HL-60 (cell line): ENCODE measurements around the gene HLCS.

ENCODE experiments used
- DNase-seq, 2 experiments: peaks; one replicate each; pipeline ENCODE4 v3.0.0-alpha.2; 2010 to 2020; ENCODE audit warnings: low read depth in 1 of 2, low spot score in 1 of 2
- H3K27ac ChIP-seq: fragments of 250-450 bp; sonication (Bioruptor Pico); replicated peaks from 2 replicates; pipeline ENCODE4 v1.5.1; 2020; ENCODE audit warnings: mild to moderate bottlenecking, moderate library complexity
- H3K27me3 ChIP-seq: fragments of 250-450 bp; sonication (Bioruptor Pico); 2 replicates; pipeline ENCODE4 v1.5.1; 2021; ENCODE audit warnings: mild to moderate bottlenecking, moderate library complexity; ENCODE audit not compliant: insufficient read depth, poor library complexity, severe bottlenecking
- H3K4me3 ChIP-seq: replicated peaks from 2 replicates; pipeline ENCODE4 v1.5.1; 2011; ENCODE audit warnings: mild to moderate bottlenecking, control low read depth, low read length; ENCODE audit not compliant: insufficient read depth
- GABPA ChIP-seq: IDR thresholded peaks from 2 replicates; pipeline ENCODE4 v1.6.1; 2012; ENCODE audit warnings: low read depth
- POLR2AphosphoS5 ChIP-seq: IDR thresholded peaks from 2 replicates; pipeline ENCODE4 v1.6.1; 2012; ENCODE audit warnings: low read depth
- REST ChIP-seq: IDR thresholded peaks from 2 replicates; pipeline ENCODE4 v1.6.1; 2012; ENCODE audit warnings: low read depth; ENCODE audit not compliant: insufficient replicate concordance
- SPI1 ChIP-seq: IDR thresholded peaks from 2 replicates; pipeline ENCODE4 v1.6.1; 2012; ENCODE audit warnings: low read depth, mild to moderate bottlenecking, borderline replicate concordance
- TF ChIP-seq, protein P1 (sequence below): IDR thresholded peaks from one replicate; pipeline ENCODE4 v1.5.1; 2011; ENCODE audit warnings: low read length, control low read depth, inconsistent platforms; ENCODE audit not compliant: insufficient read depth

The HLCS gene

DNA sequence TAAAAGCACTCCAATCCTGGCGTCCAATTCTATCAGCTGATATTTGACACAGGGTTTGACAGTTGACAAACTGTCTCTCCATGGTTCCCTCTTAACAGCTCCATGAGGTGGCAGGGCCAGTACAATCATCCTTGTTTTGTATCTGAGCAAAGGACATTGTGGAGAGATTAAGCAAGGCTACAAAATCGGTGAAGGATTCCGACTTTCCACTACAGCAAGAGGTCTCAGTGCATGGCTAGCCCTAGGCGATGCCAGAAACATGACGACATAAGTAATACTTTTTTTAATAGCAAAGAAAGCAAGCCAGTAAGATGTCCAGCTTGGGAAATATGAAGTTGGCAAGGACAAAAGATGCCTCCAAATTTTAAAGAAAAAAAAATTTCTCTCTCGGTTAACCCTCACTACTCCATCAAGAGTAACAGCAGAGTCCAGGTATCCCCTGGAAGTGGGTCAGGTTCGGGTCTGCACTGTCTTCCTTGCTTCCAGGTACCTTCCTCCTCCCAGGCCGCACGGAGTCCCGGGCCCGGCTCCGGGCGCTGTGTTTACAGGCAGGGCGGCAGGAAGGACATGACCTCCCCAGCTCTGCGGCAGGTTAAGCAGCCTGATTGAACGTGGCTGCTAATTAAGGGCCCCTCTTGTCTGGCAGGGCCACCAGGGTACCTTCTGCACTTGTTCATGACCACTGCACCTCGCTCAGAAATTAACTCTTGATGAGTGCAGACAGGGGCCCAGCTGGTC lies 161.4 kb downstream of the HLCS start:
- no peak for TF ChIP-seq GABPA
- no peak for TF ChIP-seq POLR2AphosphoS5
- TF ChIP-seq SPI1, result no peak
- TF ChIP-seq, protein P1, sequence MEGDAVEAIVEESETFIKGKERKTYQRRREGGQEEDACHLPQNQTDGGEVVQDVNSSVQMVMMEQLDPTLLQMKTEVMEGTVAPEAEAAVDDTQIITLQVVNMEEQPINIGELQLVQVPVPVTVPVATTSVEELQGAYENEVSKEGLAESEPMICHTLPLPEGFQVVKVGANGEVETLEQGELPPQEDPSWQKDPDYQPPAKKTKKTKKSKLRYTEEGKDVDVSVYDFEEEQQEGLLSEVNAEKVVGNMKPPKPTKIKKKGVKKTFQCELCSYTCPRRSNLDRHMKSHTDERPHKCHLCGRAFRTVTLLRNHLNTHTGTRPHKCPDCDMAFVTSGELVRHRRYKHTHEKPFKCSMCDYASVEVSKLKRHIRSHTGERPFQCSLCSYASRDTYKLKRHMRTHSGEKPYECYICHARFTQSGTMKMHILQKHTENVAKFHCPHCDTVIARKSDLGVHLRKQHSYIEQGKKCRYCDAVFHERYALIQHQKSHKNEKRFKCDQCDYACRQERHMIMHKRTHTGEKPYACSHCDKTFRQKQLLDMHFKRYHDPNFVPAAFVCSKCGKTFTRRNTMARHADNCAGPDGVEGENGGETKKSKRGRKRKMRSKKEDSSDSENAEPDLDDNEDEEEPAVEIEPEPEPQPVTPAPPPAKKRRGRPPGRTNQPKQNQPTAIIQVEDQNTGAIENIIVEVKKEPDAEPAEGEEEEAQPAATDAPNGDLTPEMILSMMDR, result no peak
- no peak for TF ChIP-seq REST
- H3K27ac ChIP-seq, result no peak overlapping the region
- DNase-seq, result no peak
- no peaks in the 10 kb centered on the region for H3K27me3 ChIP-seq
- H3K4me3 ChIP-seq, result no peak overlapping the region

DNA sequence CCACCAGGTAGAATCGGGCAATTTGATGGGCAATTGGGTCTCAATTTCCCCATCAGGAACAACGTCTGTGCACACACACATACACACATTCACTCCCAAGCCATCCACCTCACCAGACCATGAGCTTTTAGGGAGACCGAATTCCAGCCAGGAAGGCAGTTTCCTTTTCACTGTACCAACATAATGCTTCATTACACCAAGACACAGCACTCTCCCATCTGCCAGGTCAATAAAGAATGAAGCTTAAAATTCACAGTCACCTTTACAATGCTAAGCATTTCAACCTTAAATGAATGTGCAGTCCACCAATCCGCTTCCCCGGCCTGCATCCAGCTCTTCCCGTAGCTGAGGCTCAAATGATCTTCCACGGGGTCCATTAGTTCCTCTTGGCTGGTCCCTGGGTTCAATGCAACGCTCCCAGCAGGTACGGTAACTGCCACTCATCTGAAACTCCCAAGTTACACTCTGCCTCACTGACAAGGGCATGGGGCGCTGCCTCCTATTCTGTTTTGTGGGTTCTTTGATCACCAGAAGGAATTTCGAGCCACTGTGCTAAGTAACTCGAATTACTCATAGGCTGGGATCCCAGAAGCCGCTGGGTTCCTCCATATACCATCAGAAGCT lies 162.5 kb downstream of the HLCS start:
- no peak overlapping the region for H3K4me3 ChIP-seq
- no peak overlapping the region for H3K27ac ChIP-seq
- H3K27me3 ChIP-seq, result no peaks in the 10 kb centered on the region
- no peak for TF ChIP-seq REST
- TF ChIP-seq, protein P1, result no peak
- DNase-seq, result no peak

DNA sequence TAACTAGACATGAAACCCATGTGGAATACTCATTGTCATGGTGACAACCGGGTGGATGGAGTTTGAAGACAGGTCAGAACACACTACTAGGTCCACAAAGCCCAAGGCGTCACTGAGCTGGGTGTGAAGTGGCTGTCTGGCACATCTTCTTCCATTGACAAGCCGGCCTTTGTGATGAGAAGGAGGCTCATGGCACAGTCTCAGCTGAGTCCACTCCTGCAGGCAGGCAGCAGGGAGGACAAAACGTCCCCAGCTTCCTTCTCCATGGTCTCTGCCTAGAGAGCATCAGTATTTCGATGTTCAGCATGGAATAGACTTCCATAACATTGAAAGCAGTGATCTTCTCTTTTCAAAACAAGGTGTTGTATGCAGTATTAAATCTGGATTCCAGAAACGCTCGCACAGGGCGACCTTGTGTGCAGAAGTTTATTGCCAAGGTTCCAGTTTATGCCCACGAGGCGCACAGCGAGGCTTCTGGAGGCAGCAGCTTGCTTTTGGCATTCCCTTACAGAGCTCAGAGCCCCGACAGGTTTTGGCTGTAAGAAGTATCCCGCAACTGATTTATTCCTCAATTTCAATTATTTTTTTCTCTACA lies 163.3 kb downstream of the HLCS start:
- TF ChIP-seq POLR2AphosphoS5 (no peak), SPI1 (no peak), REST (no peak), GABPA (no peak)
- TF ChIP-seq, protein P1, result no peak
- DNase-seq, result no peak
- Histone ChIP-seq H3K27me3 (no peaks in the 10 kb centered on the region), H3K4me3 (no peak overlapping the region), H3K27ac (no peak overlapping the region)
